Pancreas (tissue), 10 donors: ENCODE results near the gene ARSB. TPM values are rescaled to one million over a fixed set of nuclear protein-coding genes. Genes with fewer than 3 reads are reported as not detected.
A peak's percentile ranks its signal among the peaks of the same experiment; 100 is the strongest.

Source experiments
- ATAC-seq, 4 donors: fragments of 200-7000 bp; cut with Tn5 transposase; one replicate each; pipeline versions ENCODE4 v1.8.0 to v1.9.1; 2020; ENCODE audit warnings: mild to moderate bottlenecking in 4 of 4, moderate library complexity in 4 of 4
- DNase-seq, 6 donors: peaks; one replicate each; pipeline ENCODE4 v3.0.0-alpha.2; 2020
- FAIRE-seq: peaks from 2 replicates; lab custom pipeline; 2012; peaks lifted over from hg19 to GRCh38; lab: Jason Lieb, UNC
- H3K27ac ChIP-seq, 4 donors: fragments of 200-600 bp; sonication (generic); 1 replicate in 3 of 4; 2 replicates in 1 of 4; pipeline versions ENCODE4 v1.5.0 to v1.8.0; 2020
- H3K27me3 ChIP-seq, 4 donors: fragments of 200-600 bp; one replicate each; pipeline ENCODE4 v1.8.0; 2021
- H3K36me3 ChIP-seq, 3 donors: fragments of 200-600 bp; sonication (generic) in 1 of 3; one replicate each; pipeline versions ENCODE4 v1.5.0 to v1.8.0; 2020 to 2021
- H3K4me1 ChIP-seq, 3 donors: fragments of 200-600 bp; one replicate each; pipeline ENCODE4 v1.8.0; 2021
- H3K4me3 ChIP-seq, 4 donors: fragments of 200-600 bp; sonication (generic) in 2 of 4; one replicate each; pipeline versions ENCODE4 v1.5.0 to v1.8.0; 2020 to 2021
- H3K9me3 ChIP-seq, 4 donors: fragments of 200-600 bp; one replicate each; pipeline ENCODE4 v1.8.0; 2021
- WGBS, 2 donors: extraction: QIAGEN DNeasy Blood & Tissue Kit; methylation state at CpG; one replicate each; pipeline ENCODE4 v1.1.7; 2013; 5-methylcytosine and 5-hydroxymethylcytosine counted together
- intact Hi-C, 3 donors: fragments of 100-400 bp; cut with DNase I; formaldehyde crosslinking; loops; one replicate each; pipeline versions ENCODE4 v1.11.1 to v1.14.2; 2022
- polyA plus RNA-seq, 2 donors: library from polyadenylated mRNA; stranded (reverse); fragments of 200-250 nt; gene quantifications; one replicate each; pipeline ENCODE4 v1.2.3, GENCODE V29; 2013
- total RNA-seq, 6 donors: library from RNA; stranded (reverse); fragmentation: NEBNext Ultra II Directional in 4 of 6; extraction: Animal tissue kit (Norgen Biotek cat#: 25700) in 4 of 6; gene quantifications; one replicate each; pipeline versions ENCODE4 v1.2.1 to v1.2.4, GENCODE V29; 2021 to 2023
- TF ChIP-seq, protein P1 (sequence below), 4 donors: fragments of 200-600 bp; sonication (generic) in 3 of 4; IDR thresholded peaks; one replicate each; pipeline versions ENCODE4 v1.5.0 to v1.8.0; 2021; ENCODE audit warnings: antibody characterized with exemption in 4 of 4
- donor health status: healthy with polysubstance abuse.
- donor health status: DM: no; HTN: no; CAD: no; lungs with moderate emphysema.
- donor health status: DM: no; HTN: no; CAD: no.
- donor health status: control.
- donor health status: control.
- donor health status: Bipolar disorder and iron deficiency.
- donor health status: DM: yes; HTN: yes; CAD: no.
- donor health status: DM: no; HTN: no; CAD: no.
- donor health status: DM: no; HTN: no; CAD: no.
- donor health status: DM: yes; HTN: yes; CAD: no.

ARSB gene
- total and polyA plus RNA-seq, 8 donors, result 1.6 to 11.5 (median 5.8) TPM

DNA sequence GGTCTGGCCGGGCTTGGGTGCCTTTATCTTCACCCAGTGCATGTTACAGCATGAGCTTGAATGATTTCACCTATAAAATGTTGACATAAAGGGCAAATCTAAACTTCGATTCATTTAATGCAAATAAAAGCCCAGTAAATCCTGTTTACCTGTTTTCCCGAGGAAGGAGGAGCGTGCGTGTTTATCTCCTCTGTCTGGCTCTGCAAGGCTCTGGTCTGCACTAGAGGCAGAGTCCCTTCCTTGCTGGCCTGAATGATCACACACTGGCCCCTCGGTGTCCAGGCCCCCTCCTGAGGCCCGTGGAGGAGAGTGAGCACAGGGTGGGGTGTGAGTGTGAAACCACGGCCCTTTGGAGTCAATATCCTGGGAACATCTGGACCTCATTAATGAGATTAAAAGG is 211.5 kb downstream of the ARSB start:
- no peak for FAIRE-seq
- 75 to 83% methylated on average over 8 of the region's 8 CpGs for WGBS, 2 donors

DNA sequence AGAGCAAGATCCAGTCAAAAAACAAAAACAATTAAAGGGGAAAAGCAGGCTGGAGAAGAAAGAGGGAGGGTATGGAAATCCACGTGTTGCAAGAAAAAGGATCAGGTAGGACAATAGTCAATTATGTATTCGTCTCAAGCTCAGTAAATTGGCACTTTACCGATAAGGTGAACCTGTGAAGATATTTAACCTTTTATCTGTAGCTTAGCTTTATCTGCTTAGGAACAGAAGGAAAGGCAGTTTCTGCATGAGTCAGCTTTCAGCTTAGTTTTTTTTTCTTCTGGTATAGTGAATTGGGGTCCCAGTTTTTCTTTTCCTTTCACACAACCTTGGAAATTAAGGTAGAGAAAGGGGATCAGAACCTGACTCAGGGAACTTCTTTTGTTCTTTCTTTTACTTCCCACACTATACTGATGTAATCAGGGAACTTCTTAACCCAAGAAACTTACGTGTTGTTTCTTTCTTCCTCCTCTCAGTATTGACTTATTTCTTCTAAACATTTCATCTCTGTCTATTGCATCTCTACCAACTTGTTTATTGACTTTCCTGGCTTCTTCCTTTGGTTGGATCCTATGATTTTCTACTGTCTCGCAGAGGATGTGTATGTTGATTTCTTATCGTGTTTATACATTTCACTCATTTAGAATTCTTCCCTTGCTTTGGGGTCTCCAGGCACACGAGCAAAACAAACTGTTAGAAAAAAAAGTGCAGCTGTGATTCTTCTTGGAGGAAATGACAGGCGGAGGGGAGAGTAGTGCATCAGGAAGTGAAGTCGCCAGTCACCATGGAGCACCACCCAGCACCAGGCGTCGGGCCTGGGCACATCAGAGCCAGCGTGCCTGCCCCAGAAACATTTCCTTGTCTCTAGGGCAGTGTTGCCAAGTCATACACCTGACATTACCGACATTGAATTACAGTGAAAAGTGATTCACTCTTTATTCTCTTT is 213.6 kb downstream of the ARSB start:
- no peaks in the 10 kb centered on the region for H3K9me3 ChIP-seq
- no peaks in the 10 kb centered on the region for H3K4me1 ChIP-seq
- no peaks in the 10 kb centered on the region for H3K27me3 ChIP-seq
- WGBS, 2 donors, result 64 to 70% methylated on average over 13 of the region's 13 CpGs
- DNase-seq (no peak), ATAC-seq (peak in 3 of 4 donors; percentile 40 to 77 (median 56)), FAIRE-seq (no peak)
- H3K27ac ChIP-seq, result no peak overlapping the region
- no peaks in the 10 kb centered on the region for H3K36me3 ChIP-seq
- TF ChIP-seq, protein P1, sequence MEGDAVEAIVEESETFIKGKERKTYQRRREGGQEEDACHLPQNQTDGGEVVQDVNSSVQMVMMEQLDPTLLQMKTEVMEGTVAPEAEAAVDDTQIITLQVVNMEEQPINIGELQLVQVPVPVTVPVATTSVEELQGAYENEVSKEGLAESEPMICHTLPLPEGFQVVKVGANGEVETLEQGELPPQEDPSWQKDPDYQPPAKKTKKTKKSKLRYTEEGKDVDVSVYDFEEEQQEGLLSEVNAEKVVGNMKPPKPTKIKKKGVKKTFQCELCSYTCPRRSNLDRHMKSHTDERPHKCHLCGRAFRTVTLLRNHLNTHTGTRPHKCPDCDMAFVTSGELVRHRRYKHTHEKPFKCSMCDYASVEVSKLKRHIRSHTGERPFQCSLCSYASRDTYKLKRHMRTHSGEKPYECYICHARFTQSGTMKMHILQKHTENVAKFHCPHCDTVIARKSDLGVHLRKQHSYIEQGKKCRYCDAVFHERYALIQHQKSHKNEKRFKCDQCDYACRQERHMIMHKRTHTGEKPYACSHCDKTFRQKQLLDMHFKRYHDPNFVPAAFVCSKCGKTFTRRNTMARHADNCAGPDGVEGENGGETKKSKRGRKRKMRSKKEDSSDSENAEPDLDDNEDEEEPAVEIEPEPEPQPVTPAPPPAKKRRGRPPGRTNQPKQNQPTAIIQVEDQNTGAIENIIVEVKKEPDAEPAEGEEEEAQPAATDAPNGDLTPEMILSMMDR (IDR thresholded peaks at IDR 0.05), result no peak
- H3K4me3 ChIP-seq, result no peak overlapping the region
- intact Hi-C loops, result no loop called here

More for the DNA sequence above, 211.5 kb downstream of the ARSB start:
- ATAC-seq (no peak), DNase-seq (no peak)
- Histone ChIP-seq H3K36me3 (no peaks in the 10 kb centered on the region), H3K4me1 (no peaks in the 10 kb centered on the region), H3K9me3 (no peaks in the 10 kb centered on the region), H3K27me3 (no peaks in the 10 kb centered on the region), H3K4me3 (no peak overlapping the region), H3K27ac (no peak overlapping the region)
- intact Hi-C loops, result no loop called here
- TF ChIP-seq, protein P1 (IDR thresholded peaks at IDR 0.05), result no peak

DNA sequence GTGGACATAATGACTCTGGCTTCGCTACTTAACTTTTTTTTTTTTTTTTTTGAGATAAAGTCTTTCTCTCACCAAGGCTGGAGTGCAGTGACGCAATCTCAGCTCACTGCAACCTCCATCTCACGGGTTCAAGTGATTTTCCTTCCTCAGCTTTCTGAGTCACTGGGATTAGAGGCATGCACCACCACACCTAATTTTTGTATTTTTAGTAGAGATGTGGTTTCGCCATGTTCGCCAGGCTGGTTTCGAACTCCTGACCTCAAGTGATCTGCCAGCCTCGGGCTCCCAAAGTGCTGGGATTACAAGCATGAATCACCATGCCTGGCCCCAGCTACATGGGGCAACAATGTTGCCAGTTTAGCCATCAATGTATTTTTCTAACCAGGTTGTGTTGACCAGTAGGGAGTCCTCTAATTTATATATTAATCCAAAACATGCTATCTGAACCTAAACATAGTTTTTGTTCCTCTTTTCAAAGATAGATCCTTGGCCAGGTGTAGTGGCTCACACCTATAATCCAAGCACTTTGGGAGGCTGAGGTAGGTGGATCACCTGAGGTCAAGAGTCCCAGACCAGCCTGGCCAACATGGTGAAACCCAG is 216.2 kb downstream of the ARSB start:
- TF ChIP-seq, protein P1 (IDR thresholded peaks at IDR 0.05), result no peak
- Histone ChIP-seq H3K27ac (no peak overlapping the region), H3K4me1 (no peaks in the 10 kb centered on the region), H3K4me3 (no peak overlapping the region), H3K36me3 (no peaks in the 10 kb centered on the region), H3K27me3 (no peaks in the 10 kb centered on the region), H3K9me3 (no peaks in the 10 kb centered on the region)
- intact Hi-C loops, result no loop called here
- no peak for ATAC-seq
- WGBS, 2 donors, result 97% methylated on average over 7 of the region's 7 CpGs
- FAIRE-seq, result no peak
- DNase-seq, result no peak

DNA sequence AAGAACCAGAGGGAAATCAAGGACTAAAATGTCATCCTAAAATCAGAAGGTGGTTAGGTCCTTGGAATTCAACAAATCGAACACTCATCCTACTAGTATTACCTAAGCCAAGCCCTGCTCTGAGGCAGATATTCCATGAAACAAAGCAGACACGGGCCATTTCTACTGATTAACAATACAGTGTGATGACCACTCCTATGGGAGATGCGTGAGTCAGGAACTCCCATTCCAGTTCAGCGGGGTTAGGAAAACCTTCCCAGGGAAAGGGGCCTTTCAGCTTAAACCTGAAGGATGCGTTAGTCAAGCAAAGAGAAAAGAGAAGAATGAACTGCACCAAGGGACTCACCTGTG is 218.7 kb downstream of the ARSB start:
- H3K36me3 ChIP-seq, result no peaks in the 10 kb centered on the region
- FAIRE-seq (no peak), ATAC-seq (no peak), DNase-seq (no peak)
- intact Hi-C loops, result no loop called here
- 80 to 84% methylated on average over 5 of the region's 5 CpGs for WGBS, 2 donors
- TF ChIP-seq, protein P1 (IDR thresholded peaks at IDR 0.05), result no peak
- no peaks in the 10 kb centered on the region for H3K4me1 ChIP-seq
- no peak overlapping the region for H3K27ac ChIP-seq
- H3K27me3 ChIP-seq, result no peaks in the 10 kb centered on the region
- H3K9me3 ChIP-seq, result no peaks in the 10 kb centered on the region
- H3K4me3 ChIP-seq, result no peak overlapping the region
